Urothelium cell line (cell line): ENCODE results near the gene UTP15.
A peak's percentile ranks its signal among the peaks of the same experiment; 100 is the strongest.

Experiments used
- DNase-seq: peaks from one replicate; pipeline ENCODE4 v3.0.0; 2011; ENCODE audit warnings: low spot score, mixed read lengths
- FAIRE-seq: peaks from 2 replicates; lab custom pipeline; 2011; peaks lifted over from hg19 to GRCh38; lab: Jason Lieb, UNC

The UTP15 gene

DNA sequence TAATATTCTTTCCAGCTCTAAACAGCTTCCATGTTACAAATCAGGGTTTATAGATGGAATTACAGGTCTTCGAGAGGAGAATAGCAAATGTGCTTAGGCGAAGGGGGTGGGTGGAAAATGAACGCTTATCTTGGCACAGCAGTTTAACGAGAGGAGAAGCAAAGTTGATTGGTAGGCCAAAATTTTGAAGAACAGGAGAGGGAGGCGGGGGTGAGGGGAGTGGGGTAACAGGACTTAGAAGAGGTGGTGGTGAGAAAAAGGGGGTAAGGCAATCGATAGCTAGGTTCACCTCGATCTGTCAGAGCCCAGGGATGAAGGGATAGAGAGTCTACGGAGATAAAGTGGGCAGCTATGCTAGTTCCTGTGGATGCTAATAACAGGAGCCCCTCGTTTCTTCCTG is 868 bp upstream of the UTP15 start:
- no peak for FAIRE-seq
- no peak for DNase-seq

GRCh38 chr5:73565969-73566547 is 515 bp downstream of the UTP15 start:
- FAIRE-seq (no peak), DNase-seq (no peak)

GRCh38 chr5:73582285-73583145 is 17.0 kb downstream of the UTP15 start:
- no peak for FAIRE-seq
- DNase-seq: no peak

DNA sequence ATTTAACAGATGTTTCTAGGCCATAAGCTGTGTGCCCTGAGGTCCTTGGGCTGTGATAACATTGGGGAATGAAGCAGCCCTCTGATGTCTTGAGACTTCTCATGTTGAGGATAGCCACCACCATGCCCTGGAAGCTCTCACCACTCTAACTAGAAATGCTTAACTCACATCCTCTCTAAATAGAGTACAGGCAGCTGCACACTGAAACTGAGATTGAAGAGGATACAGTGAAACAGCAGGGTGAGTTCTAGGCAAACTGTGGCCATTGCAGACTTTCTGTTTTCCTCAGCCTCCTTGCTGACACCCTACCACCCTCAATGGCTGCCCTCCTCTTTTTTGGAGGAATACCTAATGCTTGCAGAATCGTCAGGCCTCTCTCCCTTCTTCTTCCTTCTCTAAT is 22.4 kb downstream of the UTP15 start:
- FAIRE-seq (no peak), DNase-seq (no peak)

GRCh38 chr5:73591102-73591695 is 25.7 kb downstream of the UTP15 start:
- peak; percentile 62 for DNase-seq
- FAIRE-seq: no peak

DNA sequence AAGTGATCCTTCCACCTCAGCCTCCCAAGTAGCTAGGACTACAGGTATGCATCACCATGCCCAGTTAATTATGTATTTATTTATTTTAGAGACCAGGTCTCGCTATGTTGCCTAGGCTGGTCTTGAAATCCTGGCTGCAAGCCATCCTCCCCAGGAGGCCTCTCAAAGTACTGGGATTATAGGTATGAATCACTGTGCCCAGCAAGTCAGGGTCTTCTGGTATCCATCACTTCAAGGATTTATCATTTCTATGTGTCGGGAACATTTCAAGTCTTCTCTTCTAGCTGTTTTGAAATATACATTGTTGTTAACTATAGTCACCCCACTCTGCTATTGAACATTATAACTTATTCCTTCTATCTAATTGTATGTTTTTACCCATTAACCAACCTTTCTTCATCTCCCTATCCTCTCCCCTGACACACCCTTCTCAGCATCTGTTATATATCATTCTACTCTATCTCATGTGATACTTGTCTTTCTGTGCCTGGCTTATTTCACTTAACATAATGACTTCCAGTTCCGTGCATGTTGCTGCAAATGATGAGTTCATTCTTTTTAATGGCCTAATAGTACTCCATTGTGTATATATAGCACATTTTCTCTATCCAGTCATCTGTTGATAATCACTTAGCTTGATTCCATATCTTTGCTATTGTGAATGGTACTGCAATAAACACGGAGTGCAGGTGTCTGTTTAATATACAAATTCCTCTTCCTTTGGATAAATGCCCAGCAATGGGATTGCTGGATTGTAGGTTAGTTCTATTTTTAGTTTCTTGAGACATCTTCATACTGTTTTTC is 26.4 kb downstream of the UTP15 start:
- DNase-seq: no peak
- FAIRE-seq: no peak

GRCh38 chr5:73592551-73592950 is 27.0 kb downstream of the UTP15 start:
- FAIRE-seq (no peak), DNase-seq (no peak)

GRCh38 chr5:73596705-73597328 is 31.3 kb downstream of the UTP15 start:
- peak; percentile 17 for FAIRE-seq
- DNase-seq: peak; percentile 32

GRCh38 chr5:73599380-73599779 is 33.8 kb downstream of the UTP15 start:
- FAIRE-seq (no peak), DNase-seq (no peak)

GRCh38 chr5:73603998-73604397 is 38.5 kb downstream of the UTP15 start:
- no peak for FAIRE-seq

DNA sequence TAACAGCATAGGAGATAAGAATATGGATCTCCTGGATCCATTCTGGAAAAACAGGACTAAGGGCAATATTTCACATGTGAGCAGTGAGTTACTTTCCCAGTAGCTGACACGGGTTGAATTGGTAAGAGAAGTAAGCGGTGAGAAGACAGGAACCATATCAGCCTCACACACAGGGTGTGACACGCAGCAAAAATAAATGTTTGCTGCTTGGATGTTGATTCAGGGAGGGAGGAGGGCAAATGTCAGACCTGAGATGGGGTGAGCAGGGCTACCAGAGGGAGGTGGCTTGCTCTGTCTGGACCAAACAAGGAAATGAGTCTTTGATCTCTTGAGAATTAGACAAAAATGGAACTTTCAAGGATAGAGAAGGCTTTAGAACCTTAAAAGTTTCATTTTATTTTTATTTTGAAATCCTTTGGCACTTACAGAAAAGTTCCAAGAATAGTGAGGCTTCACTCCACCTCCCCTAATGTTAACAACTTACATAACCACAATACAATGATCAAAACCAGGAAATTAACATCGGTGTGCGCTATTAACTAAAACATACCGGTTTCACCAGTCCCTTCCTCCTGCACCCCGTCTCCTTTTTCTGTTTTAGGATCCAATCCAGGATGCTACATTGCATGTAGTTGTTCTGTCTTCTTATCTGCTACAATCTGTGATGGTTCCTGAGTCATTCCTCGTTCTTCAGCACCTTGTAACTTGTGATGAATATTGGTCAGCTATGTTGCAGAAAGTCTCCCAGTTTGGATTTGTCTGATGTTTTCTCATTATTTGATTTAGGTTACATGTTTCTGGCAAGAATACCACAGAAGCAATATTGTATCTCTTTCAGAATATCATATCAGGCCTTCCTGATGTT is 39.9 kb downstream of the UTP15 start:
- FAIRE-seq: no peak
- DNase-seq: no peak

More at GRCh38 chr5:73603998-73604397, 38.5 kb downstream of the UTP15 start:
- no peak for DNase-seq

- DNase-seq (no peak), FAIRE-seq (no peak)
Observed at GRCh38 chr5:73606206-73606753, 40.7 kb downstream of the UTP15 start.

DNA sequence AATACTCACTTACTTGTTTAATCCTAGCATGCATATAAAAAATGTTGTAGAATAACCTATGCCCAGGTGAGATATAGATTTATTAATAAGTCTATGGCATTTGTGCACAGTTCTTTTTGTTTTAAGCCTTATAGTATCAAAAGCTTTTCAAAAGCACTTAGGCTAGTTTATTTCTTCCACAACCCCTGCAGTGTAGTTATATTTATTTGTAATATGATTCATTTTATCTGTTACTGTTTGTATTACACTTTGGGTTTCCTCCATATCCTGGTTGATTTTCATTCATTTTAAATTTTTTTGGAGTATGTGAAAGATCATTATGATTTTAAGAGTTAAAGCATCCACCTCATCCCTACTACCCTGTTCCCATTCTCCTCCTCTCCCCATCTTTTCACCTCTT is 41.7 kb downstream of the UTP15 start:
- FAIRE-seq: no peak
- DNase-seq: no peak

- DNase-seq (no peak), FAIRE-seq (no peak)
Observed at GRCh38 chr5:73612799-73613198, 47.3 kb downstream of the UTP15 start.

GRCh38 chr5:73615085-73615484 is 49.5 kb downstream of the UTP15 start:
- no peak for DNase-seq
- no peak for FAIRE-seq

DNA sequence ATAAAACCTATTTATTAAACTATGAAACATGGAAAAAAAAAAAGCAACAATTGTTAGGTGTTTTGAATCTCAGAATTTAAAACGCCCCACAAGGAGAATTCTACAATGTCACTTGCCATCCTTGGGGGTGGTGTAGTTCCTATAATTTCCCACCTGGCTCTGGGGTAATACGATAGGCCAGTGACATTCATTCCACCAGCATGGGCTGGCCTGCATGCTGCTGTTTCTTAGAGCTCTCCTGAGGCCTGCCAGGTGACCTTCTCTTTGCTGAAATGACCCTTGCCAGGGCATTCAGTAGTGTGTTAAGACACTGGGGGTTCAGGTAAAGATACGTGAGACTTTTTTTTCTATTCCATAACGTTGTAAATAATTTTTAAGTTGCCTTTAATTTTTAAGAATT is 50.4 kb downstream of the UTP15 start:
- DNase-seq (no peak), FAIRE-seq (no peak)

GRCh38 chr5:73617510-73618279 is 52.2 kb downstream of the UTP15 start:
- FAIRE-seq (no peak), DNase-seq (no peak)

DNA sequence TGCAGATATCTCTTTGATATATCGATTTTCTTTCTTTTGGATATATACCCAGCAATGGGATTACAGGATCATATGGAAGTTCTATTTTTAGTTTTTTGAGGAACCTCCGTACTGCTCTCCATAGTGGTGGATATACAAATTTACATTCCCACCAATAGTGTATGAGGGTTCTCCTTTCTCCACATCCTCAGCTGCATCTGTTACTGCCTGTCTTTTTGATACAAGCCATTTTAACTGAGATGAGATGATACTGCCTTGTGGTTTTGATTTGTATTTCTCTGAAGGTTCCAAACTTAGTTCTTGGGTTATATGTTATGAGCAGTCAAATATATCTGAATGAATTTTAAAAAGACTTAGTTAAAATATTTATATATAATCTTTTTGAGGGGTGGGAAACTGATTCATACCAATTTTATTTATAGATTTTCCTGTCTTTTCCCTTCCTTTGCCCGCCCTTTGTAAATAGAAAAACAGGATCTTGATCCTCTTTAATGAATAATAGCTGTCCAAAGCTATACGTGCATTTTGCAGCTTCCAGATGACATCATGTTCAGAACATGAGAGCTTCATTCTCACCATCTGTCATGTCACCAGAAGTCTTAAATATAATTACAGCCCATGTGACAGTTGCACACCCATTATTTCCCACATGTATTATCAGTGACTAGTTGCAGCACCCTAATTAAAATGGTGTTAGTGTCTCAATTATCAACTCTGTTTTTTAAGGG is 54.2 kb downstream of the UTP15 start:
- DNase-seq: no peak
- no peak for FAIRE-seq
